Measurements from ENCODE around the gene CLASP2.

The CLASP2 gene

GRCh38 chr3:33636125-33636850 is 81.8 kb downstream of the CLASP2 start:
- peak; percentile 60 for DNase-seq (ENCODE audit: low spot score)

DNA sequence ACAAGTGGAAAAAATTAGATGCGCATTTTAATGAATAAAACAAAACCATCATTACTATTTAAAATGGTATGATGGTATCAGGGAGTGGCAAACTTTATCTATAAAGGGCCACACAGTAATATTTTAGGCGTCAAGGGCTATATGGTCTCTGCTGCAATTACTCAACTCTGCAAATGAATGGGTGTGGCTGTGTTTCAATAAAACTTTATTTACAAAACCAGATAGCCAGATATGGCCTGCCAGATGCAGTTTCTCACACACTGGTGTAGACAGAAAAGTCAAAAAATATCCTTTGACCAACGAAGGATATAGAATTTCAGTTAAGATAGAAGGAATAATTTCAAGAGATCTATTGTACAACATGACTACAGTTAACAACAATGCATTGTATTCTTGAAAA is 83.8 kb downstream of the CLASP2 start:
- DNase-seq (ENCODE audit: low spot score) = no peak

GRCh38 chr3:33629219-33629618 is 88.8 kb downstream of the CLASP2 start:
- DNase-seq (ENCODE audit: low spot score) = no peak

DNA sequence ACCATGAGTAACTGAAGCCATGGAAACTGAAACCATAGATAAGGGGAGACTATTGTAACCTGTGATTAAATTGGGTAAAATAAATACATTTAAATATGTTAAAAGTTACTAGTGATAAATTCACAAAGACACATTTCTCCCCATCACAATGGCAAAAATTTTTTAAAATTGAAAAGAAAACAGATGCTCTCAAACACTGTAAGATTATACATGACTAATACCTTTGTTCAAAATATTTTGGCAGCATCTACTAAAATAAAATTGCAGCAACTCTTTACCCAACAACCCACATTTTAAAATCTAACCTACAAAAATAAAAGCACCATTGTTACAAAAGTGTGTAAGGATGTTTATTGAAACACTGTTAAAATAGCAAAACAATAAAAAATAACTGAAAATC is 93.3 kb downstream of the CLASP2 start:
- no peak for DNase-seq (ENCODE audit: low spot score)

DNA sequence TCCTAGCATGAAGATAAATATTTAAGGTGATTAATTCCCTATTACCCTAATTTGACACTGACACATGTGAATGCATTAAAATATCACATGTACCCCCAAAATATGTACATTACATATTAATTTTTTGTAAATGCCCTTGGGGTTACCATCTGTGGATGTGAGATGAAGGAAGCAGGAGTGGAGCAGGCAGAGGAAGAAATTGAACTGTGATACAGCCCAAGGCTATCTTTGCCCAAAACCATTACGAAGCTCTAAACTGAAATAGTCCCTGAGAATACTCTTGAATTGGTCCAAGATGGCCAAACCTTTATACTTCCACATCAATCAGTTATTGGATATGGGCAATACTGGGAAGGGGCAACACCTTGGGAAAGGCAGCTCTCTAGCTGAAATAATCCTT is 105.0 kb downstream of the CLASP2 start:
- no peak for DNase-seq (ENCODE audit: low spot score)

GRCh38 chr3:33612607-33613006 is 105.4 kb downstream of the CLASP2 start:
- DNase-seq (ENCODE audit: low spot score) = peak; percentile 69

DNA sequence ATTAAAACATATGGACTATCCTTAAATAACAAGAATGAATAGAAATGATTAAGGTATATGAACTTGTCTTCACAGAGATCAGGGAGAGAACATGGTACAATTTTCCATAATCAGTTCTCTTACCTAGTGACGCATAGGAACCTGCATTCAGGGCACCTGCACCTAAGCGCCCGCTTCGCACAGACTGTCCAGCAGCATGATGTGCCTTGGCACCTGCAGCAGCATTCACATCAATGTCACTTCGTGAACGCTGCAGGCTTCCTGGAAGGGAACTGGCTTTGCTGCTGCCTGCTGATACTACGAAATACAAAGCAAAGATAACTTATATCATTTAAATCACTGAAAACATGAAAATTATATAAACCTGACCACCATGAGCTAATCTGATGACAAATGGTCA is 115.2 kb downstream of the CLASP2 start:
- no peak for DNase-seq (ENCODE audit: low spot score)

GRCh38 chr3:33597257-33597689 is 120.8 kb downstream of the CLASP2 start:
- DNase-seq (ENCODE audit: low spot score) = no peak

- no peak for DNase-seq (ENCODE audit: low spot score)
These were observed 125.1 kb downstream of the CLASP2 start for GRCh38 chr3:33592999-33593398.

- DNase-seq (ENCODE audit: low spot score) = no peak
These were observed 127.5 kb downstream of the CLASP2 start for GRCh38 chr3:33590541-33590940.

DNA sequence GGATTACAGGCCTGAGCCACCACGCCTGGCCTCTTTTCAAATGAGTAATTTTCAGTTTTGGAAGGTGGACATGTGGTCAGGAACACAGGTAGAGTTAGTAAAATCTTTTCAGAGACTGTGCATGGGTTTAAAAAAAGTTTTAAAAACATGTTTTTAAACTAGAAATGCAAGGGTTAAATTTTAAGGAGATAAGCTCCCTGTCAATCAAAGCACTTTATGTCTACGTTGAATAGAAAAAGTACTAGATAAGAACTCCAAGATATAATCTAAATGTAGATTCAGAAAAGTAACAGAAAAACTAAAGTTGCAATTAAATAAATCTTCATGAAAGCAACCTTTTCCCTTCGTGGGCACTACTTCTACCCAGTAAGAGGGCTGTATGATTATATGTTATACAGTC is 131.7 kb downstream of the CLASP2 start:
- no peak for DNase-seq (ENCODE audit: low spot score)

- DNase-seq (ENCODE audit: low spot score) = no peak
These were observed 135.8 kb downstream of the CLASP2 start for GRCh38 chr3:33582234-33582633.

DNA sequence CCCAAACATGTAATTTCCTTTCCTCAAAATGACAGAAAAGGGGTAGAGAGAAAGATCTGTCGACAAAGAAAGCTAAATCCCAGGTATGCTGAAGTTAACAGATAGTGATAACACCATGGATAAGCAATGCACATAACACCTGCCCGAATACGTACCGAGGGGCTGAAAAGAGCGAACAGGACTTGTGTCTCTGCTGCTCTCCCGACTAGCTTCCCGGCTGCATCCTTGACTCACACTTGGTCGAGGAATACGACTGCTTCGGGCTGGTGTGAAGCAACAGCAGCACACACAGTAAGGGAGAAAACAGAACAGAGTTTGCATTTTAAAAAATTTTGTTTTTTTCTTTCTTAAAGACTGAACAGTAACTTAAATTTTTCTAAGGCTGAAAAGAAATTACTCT is 136.4 kb downstream of the CLASP2 start:
- DNase-seq (ENCODE audit: low spot score) = no peak

- DNase-seq (ENCODE audit: low spot score) = no peak
These were observed 138.2 kb downstream of the CLASP2 start for GRCh38 chr3:33579840-33580239.

GRCh38 chr3:33579178-33579510 is 138.9 kb downstream of the CLASP2 start:
- DNase-seq (ENCODE audit: low spot score) = no peak

DNA sequence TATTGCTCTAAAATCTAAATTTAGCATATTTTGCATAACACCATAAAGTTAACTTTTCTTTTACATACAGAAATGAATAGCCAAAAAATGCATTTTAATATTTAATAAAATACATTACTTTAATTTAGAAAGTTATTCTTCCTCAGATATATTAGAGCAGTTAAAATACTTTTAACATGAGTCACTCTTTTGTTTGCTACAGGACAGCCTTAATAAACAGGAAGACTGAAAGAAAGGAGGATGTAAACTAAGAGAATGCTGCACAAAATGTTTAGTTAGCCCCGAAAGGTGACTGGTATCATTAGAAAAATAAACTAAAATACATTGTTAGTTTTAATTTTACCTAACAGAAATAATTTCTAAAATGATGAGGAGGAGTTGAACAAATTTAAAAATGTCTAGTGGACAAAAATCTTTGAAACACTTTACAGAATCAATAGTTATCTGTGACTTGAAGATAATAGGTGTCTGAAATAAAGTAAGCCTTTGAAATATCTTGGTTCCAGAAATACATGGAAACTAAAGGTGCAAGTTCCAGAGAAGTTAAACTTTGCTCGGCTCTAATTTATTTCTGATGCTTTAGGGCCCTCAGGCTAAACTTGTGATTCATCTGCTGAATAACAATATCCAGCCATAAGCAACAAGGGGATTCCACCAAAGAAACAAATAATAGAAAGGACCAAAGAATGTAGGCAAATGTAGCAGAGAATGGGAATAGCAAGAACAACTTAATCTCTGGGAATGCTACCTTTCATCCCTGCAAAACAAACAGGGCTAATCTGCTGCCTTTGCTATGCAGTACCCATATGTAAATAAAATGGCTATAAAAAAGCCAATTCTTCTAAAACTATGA is 139.5 kb downstream of the CLASP2 start:
- DNase-seq (ENCODE audit: low spot score) = peak; percentile 17

DNA sequence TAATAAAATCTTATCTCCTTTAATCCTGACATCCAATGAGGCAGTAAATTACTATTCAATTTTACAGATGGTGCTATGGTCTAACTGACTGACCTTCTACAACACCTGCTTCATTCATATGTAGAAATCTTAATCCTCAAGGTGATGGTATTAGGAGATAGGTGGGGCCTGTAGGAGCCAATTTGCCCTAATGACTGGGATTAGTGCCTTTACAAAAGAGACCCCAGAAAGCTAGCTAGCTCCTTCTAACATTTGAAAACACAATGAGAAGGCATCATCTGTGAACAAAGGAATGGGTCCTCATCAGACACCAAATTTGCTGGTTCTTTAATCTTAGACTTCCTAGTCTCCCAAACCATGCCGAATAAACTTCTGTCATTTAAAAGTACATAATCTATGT is 140.5 kb downstream of the CLASP2 start:
- no peak for DNase-seq (ENCODE audit: low spot score)

- no peak for DNase-seq (ENCODE audit: low spot score)
These were observed 140.9 kb downstream of the CLASP2 start for GRCh38 chr3:33577173-33577572.

- DNase-seq (ENCODE audit: low spot score) = no peak
These were observed 142.7 kb downstream of the CLASP2 start for GRCh38 chr3:33575311-33575710.

DNA sequence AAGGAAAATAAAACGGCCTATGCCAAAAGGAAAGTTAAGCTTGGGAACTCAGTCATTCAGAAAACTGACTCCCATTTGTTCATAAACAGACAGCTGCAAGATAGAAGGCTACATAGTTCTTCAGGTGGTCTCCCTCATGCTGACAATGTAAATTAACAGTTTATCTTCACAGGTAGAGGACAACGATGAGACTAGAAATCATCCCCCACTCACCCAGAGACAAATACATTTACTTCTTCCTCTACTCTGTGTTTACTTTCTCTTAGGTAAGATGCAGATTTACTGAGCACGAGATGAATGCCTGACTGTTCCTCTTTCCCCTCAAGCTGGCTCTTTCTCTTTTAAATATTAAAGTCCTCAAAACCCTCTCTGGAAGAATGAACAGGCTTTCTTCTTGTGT is 160.2 kb downstream of the CLASP2 start:
- no peak for DNase-seq (ENCODE audit: low spot score)

DNA sequence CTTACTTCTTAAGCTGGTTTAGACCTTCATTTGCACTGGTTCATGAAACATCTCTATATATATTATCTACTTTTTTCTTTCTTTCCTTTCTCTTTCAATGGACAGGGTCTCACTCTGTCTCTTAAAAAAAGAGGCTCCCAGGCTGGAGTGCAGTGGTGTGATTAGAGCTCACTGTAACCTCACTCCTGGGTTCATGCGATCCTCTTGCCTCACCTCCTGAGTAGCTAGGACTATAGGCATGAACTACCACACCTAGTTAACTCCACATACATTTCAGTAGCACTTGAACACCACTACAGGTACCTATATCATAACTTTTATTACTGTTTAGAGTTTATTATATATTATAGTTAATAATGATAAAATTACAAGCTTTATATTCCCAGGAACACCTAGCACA is 160.8 kb downstream of the CLASP2 start:
- DNase-seq (ENCODE audit: low spot score) = no peak

- no peak for DNase-seq (ENCODE audit: low spot score)
These were observed 171.0 kb downstream of the CLASP2 start for GRCh38 chr3:33547101-33547500.

DNA sequence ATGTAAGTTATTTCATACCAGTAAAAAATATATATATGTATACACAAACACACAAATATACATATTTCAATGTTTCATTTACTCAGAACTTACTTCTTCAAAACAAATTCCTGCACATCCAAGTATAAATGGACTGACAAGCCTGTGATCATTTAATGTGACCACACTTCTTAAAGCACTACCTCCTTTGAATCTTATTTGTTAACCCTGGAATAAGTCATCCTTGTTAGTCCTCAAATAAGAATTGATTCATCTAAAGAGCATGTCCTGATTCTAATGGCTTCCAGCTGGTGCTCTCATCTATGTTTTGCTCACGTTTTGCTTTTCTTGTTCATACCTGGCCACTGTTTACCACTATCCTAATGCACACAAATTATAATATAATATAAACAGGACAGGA is 173.9 kb downstream of the CLASP2 start:
- no peak for DNase-seq (ENCODE audit: low spot score)

GRCh38 chr3:33543601-33544000 is 174.5 kb downstream of the CLASP2 start:
- no peak for DNase-seq (ENCODE audit: low spot score)
